ENCODE data around the gene ITFG1.
"Not testable (repeated sequence)": the region's sequence is repeated elsewhere in the genome, so short reads cannot be mapped to it uniquely, and the experiment has no call there.

ITFG1 gene

DNA sequence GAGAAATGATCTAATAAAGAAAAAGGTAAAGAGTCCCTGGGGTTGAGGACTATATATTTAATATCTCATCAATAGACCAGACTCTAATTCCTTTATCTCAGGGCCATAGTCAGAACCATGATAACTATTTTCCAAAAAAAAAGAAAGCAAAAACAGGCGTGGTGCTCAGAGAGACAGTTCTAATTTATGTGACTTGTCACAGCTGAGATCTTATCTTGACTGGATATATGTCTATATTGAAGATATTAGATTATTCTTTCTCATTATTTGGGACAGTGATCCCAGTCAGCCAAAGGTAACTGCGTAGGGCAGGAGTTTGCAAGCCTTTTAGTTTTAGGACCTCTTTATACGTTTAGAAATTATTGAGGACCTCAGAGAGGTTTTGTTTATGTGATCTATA, 52.4 kb downstream of the ITFG1 start:
- DNase-seq: no peak

DNA sequence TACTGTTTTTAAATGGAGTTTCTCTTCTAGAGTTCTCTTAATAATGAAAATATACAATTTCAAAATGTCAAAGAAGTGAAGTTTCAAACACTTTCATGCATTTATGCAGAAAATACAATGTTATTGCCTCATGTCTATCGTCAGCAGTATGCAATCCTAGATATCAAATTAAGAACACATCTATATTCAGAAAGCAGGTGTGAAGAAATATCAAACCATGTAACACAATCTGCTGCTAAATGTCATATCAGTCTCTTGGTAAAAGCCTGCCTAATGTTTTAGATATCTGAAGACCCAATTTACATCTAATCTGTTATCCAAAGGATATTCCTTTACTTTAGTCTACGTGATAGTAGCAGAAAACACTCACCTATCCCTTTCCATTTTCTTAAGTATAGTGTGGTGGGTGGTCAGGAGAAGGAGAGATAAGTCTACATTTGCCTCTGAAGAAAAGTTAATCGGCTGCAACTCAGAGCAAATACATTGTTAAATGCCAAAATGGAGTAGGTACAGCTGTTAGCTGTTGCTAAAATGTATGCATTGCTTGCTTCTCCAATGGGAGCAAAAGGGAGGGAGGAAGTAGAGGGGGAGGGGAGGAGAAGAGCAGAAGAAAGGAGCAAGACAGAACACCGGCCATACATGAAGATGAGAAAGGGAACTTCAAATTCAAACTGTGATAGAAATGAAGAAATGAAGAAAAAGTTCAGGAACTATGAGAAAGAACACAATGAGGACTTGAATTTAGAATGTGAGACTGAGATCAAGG, 64.9 kb downstream of the ITFG1 start:
- no peak for DNase-seq

DNA sequence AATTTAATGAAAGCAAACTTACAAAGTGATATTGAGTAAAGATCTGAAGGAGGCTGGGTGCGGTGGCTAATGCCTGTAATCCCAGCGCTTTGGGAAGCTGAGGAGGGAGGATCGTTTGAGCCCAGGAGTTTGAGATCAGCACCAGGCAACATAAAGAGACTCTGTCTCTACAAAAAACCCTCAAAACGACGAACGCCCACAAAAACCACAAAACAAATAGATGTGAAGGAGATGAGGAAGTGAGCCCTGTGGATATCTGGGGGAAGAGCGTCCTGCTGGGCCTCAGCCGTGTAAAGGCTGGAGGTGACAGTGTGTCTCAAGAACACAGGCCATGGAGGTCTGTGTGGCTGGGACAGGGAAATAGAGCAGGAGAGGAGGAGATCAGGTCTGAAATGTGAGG, 68.8 kb downstream of the ITFG1 start:
- DNase-seq: no peak

DNA sequence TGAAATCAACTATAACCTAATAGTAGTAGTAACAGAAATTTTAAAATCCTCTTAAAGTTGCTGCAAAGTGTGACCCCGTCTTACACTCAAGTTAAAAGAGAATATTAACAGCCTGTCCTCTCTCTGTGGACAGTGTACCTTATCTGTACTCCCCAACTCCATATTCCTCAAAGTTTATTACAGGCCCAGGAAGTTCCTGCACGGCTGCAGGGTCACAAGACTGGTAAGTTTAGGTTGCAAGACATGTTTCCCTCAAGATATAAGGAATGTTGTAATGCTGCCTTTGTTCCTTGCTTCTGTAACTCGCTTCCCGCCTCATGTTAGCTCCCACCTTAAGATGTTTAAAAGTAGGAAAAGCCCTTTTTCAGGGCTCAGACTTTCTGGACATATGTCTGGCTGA, 72.2 kb downstream of the ITFG1 start:
- no peak for DNase-seq

DNA sequence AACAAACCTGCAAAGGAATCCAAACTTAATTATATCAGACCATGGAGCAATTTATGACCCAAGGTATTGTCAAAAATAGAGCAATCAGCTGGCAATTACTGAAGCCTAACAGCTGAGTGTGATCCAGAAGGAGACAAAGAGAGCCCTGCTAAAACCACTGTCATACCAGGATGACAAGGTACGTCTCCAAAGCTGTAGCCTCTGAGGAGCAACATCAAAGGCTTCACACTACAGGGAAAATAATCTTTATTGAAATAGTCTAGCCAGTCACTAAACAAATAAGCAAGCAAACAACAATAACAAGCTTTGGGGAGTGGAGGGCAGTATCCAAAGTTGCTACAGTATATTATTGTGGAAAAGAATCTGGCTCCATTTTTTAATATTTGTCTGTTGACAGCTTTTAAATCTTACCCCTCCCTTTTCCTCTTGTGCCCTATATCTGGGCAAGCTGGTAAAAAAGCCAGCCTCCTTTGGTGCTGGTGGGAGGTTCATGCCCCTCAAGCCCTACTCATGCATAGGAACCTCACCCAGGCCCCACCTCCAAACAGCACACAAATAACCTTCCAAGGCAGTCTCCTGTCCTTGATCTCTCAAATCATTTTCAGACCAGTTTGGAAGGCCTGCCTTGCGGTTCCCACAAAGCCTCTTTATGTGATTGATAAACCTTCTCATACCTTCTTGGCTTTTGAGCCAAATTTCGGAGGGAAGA, 73.7 kb downstream of the ITFG1 start:
- DNase-seq: no peak

DNA sequence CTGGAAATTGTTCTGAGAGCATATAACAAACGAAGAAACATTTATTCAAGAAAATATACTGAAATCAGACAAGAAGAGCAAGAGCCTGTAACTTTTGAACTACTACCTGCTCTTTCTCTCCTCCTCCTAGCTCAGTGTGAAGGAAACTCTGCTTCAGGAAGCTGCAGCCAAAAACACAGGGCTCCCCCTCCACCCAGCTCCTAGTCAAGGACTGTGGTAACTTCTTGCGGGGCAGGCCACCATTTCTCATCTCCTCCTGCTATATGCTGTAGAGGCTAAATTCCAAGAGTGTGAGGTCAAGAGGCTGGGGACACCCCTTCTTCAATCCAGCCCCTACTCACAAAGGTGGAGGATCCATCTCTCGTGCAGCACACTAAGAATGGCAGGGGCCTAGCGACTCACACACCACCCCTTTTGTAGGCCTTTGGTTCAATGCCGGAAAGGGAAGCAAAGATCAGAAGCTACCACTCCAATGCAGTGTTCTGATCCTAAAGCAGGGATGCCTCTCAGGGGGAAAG, 74.6 kb downstream of the ITFG1 start:
- no peak for DNase-seq

DNA sequence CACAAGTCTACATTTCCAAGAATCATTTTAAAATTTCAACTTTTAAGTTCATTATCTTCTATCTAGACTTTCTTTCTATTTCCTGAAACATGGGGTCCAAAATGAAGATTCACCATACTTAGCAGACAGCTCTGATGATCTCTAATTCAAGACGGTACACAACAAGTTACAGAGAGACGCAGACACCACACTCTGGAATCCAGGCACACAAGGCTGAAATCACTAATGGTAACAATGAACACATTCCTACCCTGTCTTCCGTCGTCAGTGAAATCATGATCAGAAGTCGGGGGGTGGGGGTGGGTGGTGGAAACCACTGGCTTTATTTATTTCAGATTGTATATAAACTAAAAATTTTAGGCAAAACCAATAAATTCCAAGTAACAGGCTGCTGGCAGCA, 78.5 kb downstream of the ITFG1 start:
- DNase-seq: no peak

DNA sequence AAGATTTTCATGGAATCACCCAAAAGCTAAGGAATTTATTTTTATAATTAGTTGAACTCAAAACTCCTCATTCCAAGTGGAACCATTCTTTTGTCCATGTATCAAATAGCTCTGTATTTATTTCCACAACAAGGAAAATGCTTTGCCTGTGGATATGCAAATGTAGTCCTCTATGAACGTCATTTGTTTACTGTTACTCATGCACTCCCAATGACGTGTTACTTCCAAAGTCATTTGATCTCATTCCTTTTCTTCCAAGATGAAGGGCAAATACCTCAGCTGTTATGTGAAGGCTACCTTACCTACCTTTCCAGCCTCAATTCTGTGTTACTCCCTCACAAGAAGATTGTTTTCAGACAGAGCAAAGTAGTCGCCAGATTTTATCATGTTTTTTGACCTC, 83.7 kb downstream of the ITFG1 start:
- DNase-seq: no peak

DNA sequence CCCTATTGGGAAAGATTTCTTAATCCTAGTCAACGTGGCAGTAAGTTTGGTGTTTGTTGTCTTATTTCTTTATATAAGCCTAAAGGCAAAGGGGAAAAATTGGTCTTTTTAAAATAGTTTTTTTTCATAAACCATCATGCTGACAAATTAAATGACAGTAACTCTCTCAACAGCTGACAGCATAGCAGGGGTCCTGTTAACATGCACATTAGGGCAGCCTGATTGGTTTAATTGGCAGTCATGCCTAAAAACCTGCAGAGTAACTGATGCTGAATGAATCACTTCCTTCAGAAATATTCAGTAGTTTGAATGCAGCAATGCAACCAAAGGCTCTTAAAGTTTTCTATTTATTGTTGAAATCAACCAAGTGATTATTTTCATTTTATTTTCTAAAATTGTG, 85.4 kb downstream of the ITFG1 start:
- DNase-seq: no peak

DNA sequence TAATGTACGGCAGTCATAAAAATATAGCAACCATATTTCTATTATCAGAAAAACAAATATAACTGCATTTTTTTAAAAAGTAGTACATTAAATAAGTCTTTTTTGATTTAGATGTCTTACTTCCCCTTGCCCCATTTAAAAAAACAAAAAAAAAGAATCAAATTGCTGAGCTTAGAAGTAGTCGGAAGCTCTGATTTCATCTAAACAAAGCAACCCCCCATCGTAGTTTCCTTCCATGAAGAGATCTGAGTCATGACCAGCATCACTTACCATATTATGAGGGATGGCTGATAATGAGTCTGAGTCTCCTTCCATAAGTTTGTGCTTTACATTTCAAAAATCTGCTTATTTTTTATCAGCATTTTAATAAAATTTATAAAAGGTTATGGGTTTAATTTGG, 86.2 kb downstream of the ITFG1 start:
- DNase-seq: no peak

DNA sequence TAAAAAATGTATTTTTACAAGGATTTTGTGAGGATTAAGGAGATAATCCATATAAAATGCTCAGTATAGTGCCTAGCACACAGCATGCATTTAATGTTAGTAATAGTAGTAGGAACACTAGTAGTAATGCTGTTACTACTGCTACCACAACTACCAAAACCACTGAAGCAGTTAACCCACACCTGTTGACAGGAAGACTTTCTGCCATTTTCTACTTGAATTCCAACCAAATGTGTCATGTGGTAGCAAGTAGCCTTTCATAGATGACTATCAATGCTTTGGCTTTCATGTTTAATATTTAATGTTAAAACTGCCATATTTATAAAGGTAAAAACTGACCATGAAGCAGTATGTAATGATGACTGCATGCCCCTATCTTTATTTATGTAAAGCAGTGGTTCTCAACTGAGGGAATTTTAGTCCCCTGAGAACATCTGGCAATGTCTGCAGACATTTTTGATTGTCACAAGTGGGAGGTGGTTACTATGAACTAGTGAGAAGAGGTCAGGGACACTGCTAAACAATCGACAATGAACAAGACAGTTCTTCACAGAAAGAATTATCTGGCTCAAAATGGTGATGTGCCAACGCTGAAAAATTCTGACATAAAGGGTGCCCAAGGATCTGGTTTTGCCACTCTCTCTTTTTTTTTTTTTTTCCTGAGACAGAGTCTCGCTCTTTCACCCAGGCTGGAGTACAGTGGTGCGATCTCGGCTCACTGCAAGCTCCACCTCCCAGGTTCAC, 89.4 kb downstream of the ITFG1 start:
- DNase-seq: no peak

DNA sequence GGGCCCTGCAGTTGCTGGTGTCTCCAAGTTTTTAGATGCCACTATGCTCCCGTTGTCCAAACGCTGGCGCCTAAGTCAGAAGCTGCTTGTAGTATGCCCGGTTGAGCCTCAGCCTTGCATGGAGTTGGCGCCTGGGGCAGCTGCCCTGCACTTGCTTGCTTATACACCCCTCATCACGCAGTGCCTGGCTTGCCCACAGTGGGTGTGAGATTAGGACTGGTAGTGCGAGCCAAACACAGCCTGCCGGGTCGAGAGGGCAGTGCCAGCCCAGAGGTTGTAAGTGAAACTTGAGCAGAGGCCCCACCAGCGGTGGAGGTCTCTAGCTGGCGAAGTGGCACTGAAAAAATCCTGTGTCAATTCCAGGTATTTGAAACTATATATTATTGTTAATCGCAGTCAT, 90.3 kb downstream of the ITFG1 start:
- no peak for DNase-seq

DNA sequence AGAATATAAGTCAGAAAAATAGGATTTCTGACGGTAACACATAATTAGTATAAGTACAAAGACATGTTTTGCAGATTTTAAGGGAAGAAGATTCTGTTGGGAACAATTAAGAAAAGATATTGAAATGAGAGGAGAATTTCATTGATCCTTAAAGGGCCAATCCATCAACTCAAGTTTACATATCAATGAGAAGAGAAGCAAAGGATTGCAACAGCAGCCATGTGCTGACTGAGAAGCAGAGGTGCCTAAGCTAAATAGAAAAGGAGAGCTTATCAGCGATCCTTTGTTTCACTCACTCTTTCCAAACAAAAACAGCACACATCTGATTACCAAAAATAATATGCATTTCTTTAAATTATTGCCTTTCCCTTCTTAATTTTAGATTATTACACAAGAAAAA, 94.6 kb downstream of the ITFG1 start:
- DNase-seq: no peak

DNA sequence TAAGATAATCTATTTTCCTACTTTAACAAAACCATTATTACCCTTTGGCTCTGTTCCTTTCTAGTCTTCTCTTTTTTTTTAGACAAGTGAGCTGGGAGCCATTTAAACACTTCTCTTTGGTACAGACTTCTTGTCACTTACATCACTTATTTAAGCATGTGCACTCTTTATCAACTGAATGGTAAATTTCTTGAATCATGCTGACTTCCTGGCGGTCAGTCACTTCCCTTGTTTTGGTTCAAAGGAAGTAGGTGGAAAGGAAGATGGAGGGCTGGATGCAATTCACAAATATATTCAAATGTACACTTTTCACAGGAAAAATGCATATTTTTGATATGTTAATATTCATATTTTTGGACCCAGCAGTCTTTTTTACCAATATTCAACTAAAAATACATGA, 97.1 kb downstream of the ITFG1 start:
- no peak for DNase-seq

DNA sequence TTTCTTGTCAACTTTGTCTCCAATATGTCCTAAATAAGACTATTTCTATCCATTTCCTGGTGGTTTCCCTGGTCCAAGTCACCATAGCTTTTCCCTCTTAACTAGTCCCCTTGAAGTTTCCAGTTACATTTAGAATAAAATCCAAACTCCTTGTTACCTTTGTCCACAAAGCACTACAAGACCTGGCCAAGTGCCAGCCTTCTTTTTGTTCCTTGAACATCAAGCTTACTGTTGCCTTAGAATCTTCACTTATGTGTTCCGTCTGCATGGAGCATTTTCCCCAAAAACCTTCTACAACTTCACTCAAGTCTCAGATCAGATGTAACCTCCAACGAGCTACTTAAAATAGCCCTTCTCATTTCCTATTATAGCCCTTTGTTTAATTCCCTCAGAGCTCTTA, 101.4 kb downstream of the ITFG1 start:
- DNase-seq: no peak

DNA sequence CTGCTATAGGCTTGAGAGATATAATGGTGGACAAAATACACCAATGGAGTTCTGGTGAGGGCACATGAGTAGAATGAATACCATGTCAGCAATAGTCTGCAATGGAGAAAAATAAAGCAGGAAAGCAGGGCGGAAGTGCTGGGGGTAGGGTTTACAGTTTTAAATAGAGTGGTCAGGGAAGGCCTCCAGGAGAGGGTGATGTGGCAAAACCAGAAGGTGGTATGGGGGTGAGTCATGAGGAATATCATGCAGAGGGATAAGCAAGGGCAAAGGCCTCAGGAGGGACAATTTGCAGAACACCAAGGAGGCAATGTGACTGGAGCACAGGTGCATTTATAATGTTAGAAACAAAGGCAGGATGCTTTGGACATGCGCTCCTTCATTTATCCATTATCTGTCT, 102.0 kb downstream of the ITFG1 start:
- no peak for DNase-seq

DNA sequence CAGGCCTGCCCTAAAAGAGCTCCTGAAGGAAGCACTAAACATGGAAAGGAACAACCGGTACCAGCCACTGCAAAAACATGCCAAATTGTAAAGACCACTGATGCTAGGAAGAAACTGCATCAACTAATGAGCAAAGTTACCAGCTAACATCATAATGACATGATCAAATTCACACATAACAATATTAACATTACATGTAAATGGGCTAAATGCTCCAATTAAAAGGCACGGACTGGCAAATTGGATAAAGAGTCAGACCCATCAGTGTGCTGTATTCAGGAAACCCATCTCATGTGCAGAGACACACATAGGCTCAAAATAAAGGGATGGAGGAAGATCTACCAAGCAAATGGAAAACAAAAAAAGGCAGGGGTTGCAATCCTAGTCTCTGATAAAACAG, 111.8 kb downstream of the ITFG1 start:
- DNase-seq: not testable (repeated sequence)

DNA sequence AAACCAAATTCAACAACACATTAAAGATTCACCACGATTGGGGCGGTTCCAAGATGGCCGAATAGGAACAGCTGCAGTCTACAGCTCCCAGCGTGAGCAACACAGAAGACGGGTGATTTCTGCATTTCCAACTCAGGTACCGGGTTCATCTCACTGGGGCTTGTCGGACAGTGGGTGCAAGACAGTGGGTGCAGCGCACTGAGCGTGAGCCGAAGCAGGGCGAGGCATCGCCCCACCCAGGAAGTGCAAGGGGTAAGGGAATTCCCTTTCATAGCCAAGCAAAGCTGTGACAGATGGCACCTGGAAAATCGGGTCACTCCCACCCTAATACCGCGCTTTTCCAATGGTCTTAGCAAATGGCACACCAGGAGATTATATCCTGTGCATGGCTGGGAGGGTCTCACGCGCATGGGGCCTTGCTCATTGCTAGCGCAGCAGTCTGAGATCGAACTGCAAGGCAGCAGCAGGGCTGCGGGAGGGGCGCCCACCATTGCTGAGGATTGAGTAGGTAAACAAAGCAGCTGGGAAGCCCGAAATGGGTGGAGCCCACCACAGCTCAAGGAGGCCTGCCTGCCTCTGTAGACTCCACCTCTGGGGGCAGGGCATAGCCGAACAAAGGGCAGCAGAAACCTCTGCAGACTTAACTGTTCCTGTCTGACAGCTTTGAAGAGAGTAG, 113.7 kb downstream of the ITFG1 start:
- DNase-seq: not testable (repeated sequence)

DNA sequence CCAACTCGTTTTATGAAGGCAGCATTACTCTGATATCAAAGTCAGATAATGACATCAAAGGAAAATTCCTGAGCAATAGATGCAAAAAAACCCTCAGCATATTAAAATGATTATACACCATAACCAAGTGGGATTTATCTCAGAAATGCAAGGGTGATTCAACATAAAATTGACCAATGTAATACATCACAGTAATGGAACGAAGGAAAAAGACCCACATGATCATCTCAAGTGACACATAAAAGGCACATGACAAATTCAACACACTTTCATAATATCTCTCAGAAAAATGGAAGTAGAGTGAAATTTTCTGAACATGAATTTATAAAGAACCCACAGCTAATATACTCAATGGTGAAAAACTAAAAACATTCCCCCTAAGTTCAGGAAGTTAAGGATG, 118.8 kb downstream of the ITFG1 start:
- no peak for DNase-seq

DNA sequence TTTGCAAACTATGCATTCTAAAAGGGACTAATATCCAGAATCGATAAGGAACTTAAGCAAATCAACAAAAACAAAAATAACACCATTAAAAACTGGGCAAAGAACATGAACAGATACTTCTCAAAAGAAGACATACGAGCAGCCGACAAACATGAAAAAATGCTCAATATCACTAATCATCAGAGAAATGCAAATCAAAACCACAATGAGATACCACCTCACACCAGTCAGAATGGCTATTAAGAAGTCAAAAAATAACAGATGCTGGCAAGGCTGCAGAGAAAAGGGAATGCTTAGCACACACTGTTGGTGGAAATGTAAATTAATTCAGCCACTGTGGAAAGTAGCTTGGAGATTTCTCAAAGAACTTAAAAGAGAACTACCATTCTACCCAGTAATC, 130.3 kb downstream of the ITFG1 start:
- not testable (repeated sequence) for DNase-seq

DNA sequence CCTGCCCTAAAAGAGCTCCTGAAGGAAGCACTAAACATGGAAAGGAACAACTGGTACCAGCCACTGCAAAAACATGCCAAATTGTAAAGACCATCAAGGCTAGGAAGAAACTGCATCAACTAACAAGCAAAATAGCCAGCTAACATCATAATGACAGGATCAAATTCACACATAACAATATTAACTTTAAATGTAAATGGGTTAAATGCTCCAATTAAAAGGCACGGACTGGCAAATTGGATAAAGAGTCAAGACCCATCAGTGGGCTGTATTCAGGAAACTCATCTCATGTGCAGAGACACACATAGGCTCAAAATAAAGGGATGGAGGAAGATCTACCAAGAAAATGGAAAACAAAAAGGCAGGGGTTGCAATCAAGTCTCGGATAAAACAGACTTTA, 136.6 kb downstream of the ITFG1 start:
- not testable (repeated sequence) for DNase-seq

DNA sequence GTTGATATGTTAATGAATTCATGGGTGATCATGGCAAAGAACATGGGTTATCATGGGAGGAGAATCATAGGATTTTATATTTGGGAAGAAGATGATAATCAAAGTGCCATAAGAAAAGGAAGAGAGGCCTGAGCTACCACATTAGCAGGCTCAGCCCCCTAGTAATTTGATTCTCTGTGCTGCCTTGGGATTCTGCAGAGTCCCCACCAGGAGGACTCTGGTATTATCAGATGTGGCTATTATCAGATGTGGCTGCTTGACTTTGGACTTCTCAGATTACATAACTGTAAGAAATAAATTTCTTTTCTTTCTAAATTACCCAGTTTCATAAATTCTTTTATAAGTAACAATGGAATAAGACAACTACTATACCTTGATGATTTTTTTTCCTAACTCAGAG, 137.6 kb downstream of the ITFG1 start:
- DNase-seq: no peak
